GM12878 (cell line): ENCODE results near the gene MTHFR. TPM values are rescaled to one million over a fixed set of nuclear protein-coding genes. Genes with fewer than 3 reads are reported as not detected.

ENCODE experiments used
- ATAC-seq: fragments of 200-7000 bp; cut with Tn5 transposase; 3 replicates; pipeline ENCODE4 v1.9.1; 2020; ENCODE audit warnings: mild to moderate bottlenecking, moderate library complexity
- BruUV-seq: library from RNA; stranded (reverse); fragments of 400-500 nt; replicated peaks from 2 replicates; lab custom pipeline; 2021; lab: Mats Ljungman, UMichigan
- CTCF ChIA-PET: fragments of 300-600 bp; sonication (Branson Sonifier 250); formaldehyde crosslinking; extraction: SDS; loops from one replicate; lab custom pipeline; 2021; ENCODE audit warnings: inconsistent platforms; lab: Yijun Ruan, JAX
- POLR2A ChIA-PET: fragments of 350-600 bp; formaldehyde crosslinking; extraction: SDS; loops from one replicate; lab custom pipeline; 2021; ENCODE audit warnings: inconsistent platforms; lab: Charles Lee
- RAD21 ChIA-PET: fragments of 300-600 bp; sonication (Branson Sonifier 250); formaldehyde crosslinking; loops from one replicate; lab custom pipeline; 2023; ENCODE audit warnings: antibody characterized with exemption; ENCODE audit not compliant: unreplicated experiment; lab: Charles Lee
- SMC1A ChIA-PET: fragments of 300-600 bp; sonication (Branson Sonifier 250); formaldehyde crosslinking; loops from one replicate; lab custom pipeline; 2023; ENCODE audit not compliant: unreplicated experiment, uncharacterized antibody; lab: Charles Lee
- DNase-seq: peaks from one replicate; pipeline ENCODE4 v3.0.0-alpha.2; 2011; ENCODE audit warnings: low read depth, low spot score
- FAIRE-seq: peaks from 3 replicates; lab custom pipeline; 2011; peaks lifted over from hg19 to GRCh38; lab: Jason Lieb, UNC
- H2AFZ ChIP-seq: 2 replicates; pipeline ENCODE4 v1.6.0; 2011; ENCODE audit warnings: low read depth, low read length, control low read depth; ENCODE audit not compliant: control insufficient read depth
- H3K27ac ChIP-seq: 2 replicates; pipeline ENCODE4 v1.5.1; 2011; ENCODE audit warnings: control low read depth; ENCODE audit not compliant: control insufficient read depth, insufficient read depth
- H3K27me3 ChIP-seq, 2 experiments: replicated peaks in 1 of 2; 2 replicates each; pipeline versions ENCODE4 v1.6.0 to v1.6.1; 2011; ENCODE audit warnings: low read length in 1 of 2; ENCODE audit not compliant: control insufficient read depth in 2 of 2, insufficient read depth in 2 of 2
- H3K36me3 ChIP-seq, 2 experiments: 2 replicates each; pipeline ENCODE4 v1.5.1; 2011; ENCODE audit warnings: low read length in 1 of 2; ENCODE audit not compliant: control insufficient read depth in 2 of 2, insufficient read depth in 2 of 2
- H3K4me1 ChIP-seq: 2 replicates; pipeline ENCODE4 v1.6.1; 2011; ENCODE audit warnings: mild to moderate bottlenecking, low read length, moderate library complexity, mixed read lengths; ENCODE audit not compliant: control insufficient read depth, insufficient read depth
- H3K4me2 ChIP-seq: 2 replicates; pipeline ENCODE4 v1.6.0; 2011; ENCODE audit warnings: control low read depth; ENCODE audit not compliant: control insufficient read depth, insufficient read depth
- H3K4me3 ChIP-seq: fragments of 200-600 bp; sonication (generic); 2 replicates; pipeline ENCODE4 v1.5.1; 2016
- H3K79me2 ChIP-seq: 2 replicates; pipeline ENCODE4 v1.6.0; 2011; ENCODE audit warnings: low read length; ENCODE audit not compliant: control insufficient read depth, insufficient read depth
- H3K9ac ChIP-seq: 2 replicates; pipeline ENCODE4 v1.8.0; 2011; ENCODE audit warnings: low read length, control low read depth, mixed read lengths; ENCODE audit not compliant: control insufficient read depth, insufficient read depth
- H3K9me3 ChIP-seq: replicated peaks from 3 replicates; pipeline ENCODE4 v1.5.1; 2011; ENCODE audit warnings: mild to moderate bottlenecking, low read length; ENCODE audit not compliant: control insufficient read depth, insufficient read depth
- H4K20me1 ChIP-seq: 2 replicates; pipeline ENCODE4 v1.6.0; 2011; ENCODE audit not compliant: control insufficient read depth, insufficient read depth
- ATF3 ChIP-seq: IDR thresholded peaks from 2 replicates; pipeline ENCODE4 v1.6.1; 2011; ENCODE audit warnings: low read depth, mild to moderate bottlenecking, low read length, moderate library complexity, borderline replicate concordance; ENCODE audit errors: extremely low read depth
- BACH1 ChIP-seq: fragments of 450-650 bp; IDR thresholded peaks from 2 replicates; pipeline ENCODE4 v1.6.1; 2017; ENCODE audit warnings: mild to moderate bottlenecking, borderline replicate concordance
- CHD1 ChIP-seq: IDR thresholded peaks from 2 replicates; pipeline ENCODE4 v1.6.1; 2012; ENCODE audit warnings: low read depth, low read length, improper control_type of control experiment
- CREM ChIP-seq: IDR thresholded peaks from 2 replicates; pipeline ENCODE4 v1.6.1; 2014; ENCODE audit warnings: antibody characterized with exemption, low read depth
- ELK1 ChIP-seq: IDR thresholded peaks from 2 replicates; pipeline ENCODE4 v1.6.1; 2012; ENCODE audit warnings: low read depth, low read length, improper control_type of control experiment
- FOXK2 ChIP-seq: fragments of 450-650 bp; IDR thresholded peaks from 2 replicates; pipeline ENCODE4 v1.6.1; 2017; ENCODE audit warnings: mild to moderate bottlenecking, moderate library complexity
- FOXM1 ChIP-seq: IDR thresholded peaks from 2 replicates; pipeline ENCODE4 v1.6.1; 2012; ENCODE audit warnings: low read depth, mild to moderate bottlenecking, inconsistent platforms, low read length, moderate library complexity
- LARP7 ChIP-seq: fragments of 450-650 bp; IDR thresholded peaks from 2 replicates; pipeline ENCODE4 v1.6.1; 2017; ENCODE audit warnings: mild to moderate bottlenecking
- RAD51 ChIP-seq: fragments of 450-650 bp; IDR thresholded peaks from 2 replicates; pipeline ENCODE4 v1.6.1; 2016; ENCODE audit warnings: moderate library complexity, mild to moderate bottlenecking, inconsistent platforms
- ZBTB11 ChIP-seq: fragments of 450-650 bp; formaldehyde crosslinking; IDR thresholded peaks from 2 replicates; pipeline ENCODE4 v1.5.0; 2022; ENCODE audit warnings: mild to moderate bottlenecking, missing genetic modification characterization
- ZNF274 ChIP-seq: IDR thresholded peaks from one replicate; pipeline ENCODE4 v1.8.0; 2011; ENCODE audit not compliant: insufficient read length, insufficient read depth
- WGBS: methylation state at CpG from one replicate; pipeline ENCODE4 v1.1.6; 2016; ENCODE audit warnings: low lambda C conversion rate; ENCODE audit not compliant: insufficient replicate concordance, insufficient coverage; ENCODE audit errors: missing lambda C conversion rate; 5-methylcytosine and 5-hydroxymethylcytosine counted together
- in situ Hi-C: fragments of 300-500 bp; cut with MboI; formaldehyde crosslinking; loops from 9 replicates; pipeline ENCODE4 v1.14.3; 2018; ENCODE audit warnings: mixed read lengths
- intact Hi-C: fragments of 100-400 bp; cut with micrococcal nuclease; formaldehyde crosslinking; loops from one replicate; pipeline ENCODE4 v1.14.2; 2022; ENCODE audit not compliant: unreplicated experiment
- polyA plus RNA-seq, 11 experiments: library from polyadenylated mRNA; depleted of rRNA in 4 of 11; unstranded in 6 of 11; stranded (reverse) in 5 of 11; fragments of >200 nt; fragmentation: Nextera tagmentation in 4 of 11; fragmentation: Illumina TruSeq in 1 of 11; extraction: Ambion mirVana in 4 of 11; extraction: Trizol in 1 of 11; gene quantifications; 1 replicate in 1 of 11; 2 replicates in 10 of 11; pipeline versions ENCODE4 v1.2.1 to v1.2.3, GENCODE V29; 2011 to 2016; ENCODE audit warnings: inconsistent platforms in 2 of 11, missing spikeins in 2 of 11, low read depth in 1 of 11
- total RNA-seq, 4 experiments: library from RNA; depleted of rRNA in 3 of 4; stranded (reverse); fragments of >200 nt in 3 of 4; fragmentation: Illumina TruSeq in 1 of 4; extraction: Trizol in 1 of 4; gene quantifications; 2 replicates each; pipeline versions ENCODE4 v1.2.1 to v1.2.3, GENCODE V29; 2013 to 2021
- TF ChIP-seq, protein P1 (sequence below): IDR thresholded peaks from 2 replicates; pipeline ENCODE4 v1.6.1; 2012; ENCODE audit warnings: low read depth, low read length, improper control_type of control experiment
- TF ChIP-seq, protein P2 (sequence below): fragments of 450-650 bp; formaldehyde crosslinking; IDR thresholded peaks from 2 replicates; pipeline ENCODE4 v1.4.0; 2022; ENCODE audit warnings: mild to moderate bottlenecking, moderate library complexity
- TF ChIP-seq, protein P3 (sequence below): IDR thresholded peaks from 2 replicates; pipeline ENCODE4 v1.6.1; 2011; ENCODE audit warnings: borderline replicate concordance, low read depth, mild to moderate bottlenecking, moderate library complexity, low read length; ENCODE audit not compliant: insufficient read depth, poor library complexity, severe bottlenecking

MTHFR gene
- total and polyA plus RNA-seq, 10 of the 15 experiments (the other 5 are each of a cell fraction or from before 2014, with no cell fraction given), result 1.0 to 16.8 (median 9.4) TPM

DNA sequence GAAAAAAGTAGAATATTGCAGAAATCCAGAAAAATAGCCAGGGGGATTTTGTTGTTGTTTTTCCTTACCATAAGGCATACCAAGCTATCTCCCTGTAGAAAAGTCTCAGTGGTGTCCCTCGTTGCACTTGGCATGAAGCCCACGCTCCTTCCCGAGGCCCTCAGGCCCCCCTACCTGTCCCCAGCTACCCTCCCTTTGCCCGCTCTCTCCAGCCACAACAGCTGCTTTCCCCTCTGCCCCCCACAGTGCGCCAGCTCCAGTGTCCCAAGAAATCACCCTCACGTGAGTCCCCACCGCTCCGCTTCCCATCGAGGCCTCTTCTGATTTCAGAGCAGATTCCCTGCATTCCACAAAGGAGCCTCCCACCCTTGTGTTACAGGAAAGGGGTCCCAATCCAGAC, 61.5 kb downstream of the MTHFR start:
- H3K36me3 ChIP-seq, result no peaks in the 10 kb centered on the region
- peaks cover 15% of the 10 kb centered on the region for H3K4me1 ChIP-seq
- ChIA-PET POLR2A (no interaction called here), RAD21 (no interaction called here), SMC1A (no interaction called here), CTCF (no interaction called here)
- 84% methylated on average over 9 of the region's 9 CpGs for WGBS
- FAIRE-seq, result no peak
- H4K20me1 ChIP-seq, result no peaks in the 10 kb centered on the region
- H3K27me3 ChIP-seq, result no peaks in the 10 kb centered on the region
- H3K4me3 ChIP-seq, result no peak overlapping the region
- no peak for DNase-seq
- H3K27ac ChIP-seq, result no peak overlapping the region
- H3K4me2 ChIP-seq, result no peak overlapping the region
- no TSS peak for BruUV-seq
- no peak overlapping the region for H3K9ac ChIP-seq
- in situ Hi-C loops (no loop called here), intact Hi-C loops (no loop called here)
- H3K79me2 ChIP-seq, result no peaks in the 10 kb centered on the region
- ATAC-seq, result no peak
- TF ChIP-seq, protein P1, sequence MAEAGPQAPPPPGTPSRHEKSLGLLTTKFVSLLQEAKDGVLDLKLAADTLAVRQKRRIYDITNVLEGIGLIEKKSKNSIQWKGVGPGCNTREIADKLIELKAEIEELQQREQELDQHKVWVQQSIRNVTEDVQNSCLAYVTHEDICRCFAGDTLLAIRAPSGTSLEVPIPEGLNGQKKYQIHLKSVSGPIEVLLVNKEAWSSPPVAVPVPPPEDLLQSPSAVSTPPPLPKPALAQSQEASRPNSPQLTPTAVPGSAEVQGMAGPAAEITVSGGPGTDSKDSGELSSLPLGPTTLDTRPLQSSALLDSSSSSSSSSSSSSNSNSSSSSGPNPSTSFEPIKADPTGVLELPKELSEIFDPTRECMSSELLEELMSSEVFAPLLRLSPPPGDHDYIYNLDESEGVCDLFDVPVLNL, result no peak
- TF ChIP-seq, protein P2, sequence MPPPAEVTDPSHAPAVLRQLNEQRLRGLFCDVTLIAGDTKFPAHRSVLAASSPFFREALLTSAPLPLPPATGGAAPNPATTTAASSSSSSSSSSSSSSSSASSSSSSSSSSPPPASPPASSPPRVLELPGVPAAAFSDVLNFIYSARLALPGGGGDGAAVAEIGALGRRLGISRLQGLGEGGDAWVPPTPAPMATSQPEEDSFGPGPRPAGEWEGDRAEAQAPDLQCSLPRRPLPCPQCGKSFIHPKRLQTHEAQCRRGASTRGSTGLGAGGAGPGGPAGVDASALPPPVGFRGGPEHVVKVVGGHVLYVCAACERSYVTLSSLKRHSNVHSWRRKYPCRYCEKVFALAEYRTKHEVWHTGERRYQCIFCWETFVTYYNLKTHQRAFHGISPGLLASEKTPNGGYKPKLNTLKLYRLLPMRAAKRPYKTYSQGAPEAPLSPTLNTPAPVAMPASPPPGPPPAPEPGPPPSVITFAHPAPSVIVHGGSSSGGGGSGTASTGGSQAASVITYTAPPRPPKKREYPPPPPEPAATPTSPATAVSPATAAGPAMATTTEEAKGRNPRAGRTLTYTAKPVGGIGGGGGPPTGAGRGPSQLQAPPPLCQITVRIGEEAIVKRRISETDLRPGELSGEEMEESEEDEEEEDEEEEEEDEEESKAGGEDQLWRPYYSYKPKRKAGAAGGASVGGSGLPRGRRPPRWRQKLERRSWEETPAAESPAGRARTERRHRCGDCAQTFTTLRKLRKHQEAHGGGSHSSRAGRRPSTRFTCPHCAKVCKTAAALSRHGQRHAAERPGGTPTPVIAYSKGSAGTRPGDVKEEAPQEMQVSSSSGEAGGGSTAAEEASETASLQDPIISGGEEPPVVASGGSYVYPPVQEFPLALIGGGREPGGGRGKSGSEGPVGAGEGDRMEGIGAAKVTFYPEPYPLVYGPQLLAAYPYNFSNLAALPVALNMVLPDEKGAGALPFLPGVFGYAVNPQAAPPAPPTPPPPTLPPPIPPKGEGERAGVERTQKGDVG (CRISPR knock-in tag), result no peak
- TF ChIP-seq ZBTB11 (CRISPR knock-in tag) (no peak), FOXK2 (no peak), ZNF274 (no peak), BACH1 (no peak), CREM (no peak), LARP7 (no peak), FOXM1 (no peak), RAD51 (no peak), CHD1 (no peak), ATF3 (no peak), ELK1 (no peak)
- TF ChIP-seq, protein P3, sequence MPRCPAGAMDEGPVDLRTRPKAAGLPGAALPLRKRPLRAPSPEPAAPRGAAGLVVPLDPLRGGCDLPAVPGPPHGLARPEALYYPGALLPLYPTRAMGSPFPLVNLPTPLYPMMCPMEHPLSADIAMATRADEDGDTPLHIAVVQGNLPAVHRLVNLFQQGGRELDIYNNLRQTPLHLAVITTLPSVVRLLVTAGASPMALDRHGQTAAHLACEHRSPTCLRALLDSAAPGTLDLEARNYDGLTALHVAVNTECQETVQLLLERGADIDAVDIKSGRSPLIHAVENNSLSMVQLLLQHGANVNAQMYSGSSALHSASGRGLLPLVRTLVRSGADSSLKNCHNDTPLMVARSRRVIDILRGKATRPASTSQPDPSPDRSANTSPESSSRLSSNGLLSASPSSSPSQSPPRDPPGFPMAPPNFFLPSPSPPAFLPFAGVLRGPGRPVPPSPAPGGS, result no peak
- H2AFZ ChIP-seq, result no peak overlapping the region
- no peaks in the 10 kb centered on the region for H3K9me3 ChIP-seq
